Measurements from ENCODE around the gene GPR157.

DNA sequence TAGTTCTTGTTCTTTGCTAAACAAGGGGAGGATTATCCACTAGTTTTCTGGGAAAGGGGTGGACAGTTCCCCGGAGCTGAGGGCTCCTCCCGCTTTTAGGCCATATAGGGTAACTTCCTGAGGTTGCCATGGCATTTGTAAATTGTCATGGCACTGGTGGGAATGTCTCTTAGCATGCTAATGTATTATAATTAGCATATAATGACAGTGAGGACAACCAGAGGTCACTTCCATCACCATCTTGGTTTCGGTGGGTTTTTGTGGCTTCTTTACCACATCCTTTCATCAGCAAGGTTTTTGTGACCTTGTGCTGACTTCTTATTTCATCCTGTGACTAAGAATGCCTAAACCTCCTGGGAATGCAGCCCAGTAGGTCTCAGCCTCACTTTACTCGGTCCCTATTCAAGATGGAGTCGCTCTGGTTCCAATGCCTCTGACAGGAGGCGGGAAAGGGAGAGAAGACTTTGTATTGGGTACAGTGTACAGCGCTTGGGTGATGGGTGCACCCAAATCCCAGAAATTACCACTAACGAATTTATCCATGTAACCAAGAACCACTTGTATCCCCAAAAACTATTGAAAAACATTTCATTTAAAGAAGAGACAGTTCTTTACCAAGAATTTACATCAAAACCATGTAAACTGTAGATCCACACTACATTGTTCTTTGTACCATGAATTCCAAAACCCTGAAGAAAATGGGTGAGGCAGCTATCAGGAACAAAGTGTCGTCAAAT lies 50.7 kb downstream of the GPR157 start:
- TF ChIP-seq, protein P1, sequence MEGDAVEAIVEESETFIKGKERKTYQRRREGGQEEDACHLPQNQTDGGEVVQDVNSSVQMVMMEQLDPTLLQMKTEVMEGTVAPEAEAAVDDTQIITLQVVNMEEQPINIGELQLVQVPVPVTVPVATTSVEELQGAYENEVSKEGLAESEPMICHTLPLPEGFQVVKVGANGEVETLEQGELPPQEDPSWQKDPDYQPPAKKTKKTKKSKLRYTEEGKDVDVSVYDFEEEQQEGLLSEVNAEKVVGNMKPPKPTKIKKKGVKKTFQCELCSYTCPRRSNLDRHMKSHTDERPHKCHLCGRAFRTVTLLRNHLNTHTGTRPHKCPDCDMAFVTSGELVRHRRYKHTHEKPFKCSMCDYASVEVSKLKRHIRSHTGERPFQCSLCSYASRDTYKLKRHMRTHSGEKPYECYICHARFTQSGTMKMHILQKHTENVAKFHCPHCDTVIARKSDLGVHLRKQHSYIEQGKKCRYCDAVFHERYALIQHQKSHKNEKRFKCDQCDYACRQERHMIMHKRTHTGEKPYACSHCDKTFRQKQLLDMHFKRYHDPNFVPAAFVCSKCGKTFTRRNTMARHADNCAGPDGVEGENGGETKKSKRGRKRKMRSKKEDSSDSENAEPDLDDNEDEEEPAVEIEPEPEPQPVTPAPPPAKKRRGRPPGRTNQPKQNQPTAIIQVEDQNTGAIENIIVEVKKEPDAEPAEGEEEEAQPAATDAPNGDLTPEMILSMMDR (conservative IDR thresholded peaks at IDR 0.05; ENCODE audit: low read length) = no peak
- TF ChIP-seq EZH2phosphoT487 (IDR thresholded peaks at IDR 0.05; ENCODE audit: borderline replicate concordance, low read depth, low read length) = no peak
